Transverse colon (tissue), 4 donors: Measurements from ENCODE around the gene BTRC. TPM values are rescaled to one million over a fixed set of nuclear protein-coding genes. Genes with fewer than 3 reads are reported as not detected.
"Not testable (repeated sequence)": the region's sequence is repeated elsewhere in the genome, so short reads cannot be mapped to it uniquely, and the experiment has no call there.

Experiments used
- DNase-seq: peaks from one replicate; pipeline ENCODE4 v3.0.0-alpha.2; 2019
- H3K27ac ChIP-seq, 4 donors: fragments of 200-600 bp; sonication (generic); 2 replicates each; pipeline ENCODE4 v1.5.1; 2016 to 2018; ENCODE audit warnings: inconsistent platforms in 4 of 4
- H3K27me3 ChIP-seq: fragments of 200-600 bp; sonication (generic); 2 replicates; pipeline ENCODE4 v1.5.1; 2017; ENCODE audit warnings: inconsistent platforms
- H3K36me3 ChIP-seq, 4 donors: fragments of 200-600 bp; sonication (generic); 2 replicates each; pipeline ENCODE4 v1.5.1; 2017 to 2019; ENCODE audit warnings: inconsistent platforms in 4 of 4
- H3K4me1 ChIP-seq, 4 donors: fragments of 200-600 bp; sonication (generic); 2 replicates each; pipeline ENCODE4 v1.5.1; 2017 to 2020; ENCODE audit warnings: inconsistent platforms in 4 of 4
- H3K4me3 ChIP-seq, 4 donors: fragments of 200-600 bp; sonication (generic); 1 replicate in 1 of 4; 2 replicates in 3 of 4; pipeline versions ENCODE4 v1.5.1 to v1.6.1; 2017 to 2019; ENCODE audit warnings: inconsistent platforms in 4 of 4
- H3K9me3 ChIP-seq, 2 donors: fragments of 200-600 bp; sonication (generic); 2 replicates each; pipeline ENCODE4 v1.5.1; 2017 to 2019; ENCODE audit warnings: inconsistent platforms in 2 of 2
- CTCF ChIP-seq, 5 experiments: fragments of 200-600 bp in 3 of 5; fragments of 450-650 bp in 2 of 5; sonication (generic) in 3 of 5; IDR thresholded peaks; 1 replicate in 2 of 5; 2 replicates in 3 of 5; pipeline ENCODE4 v1.5.1; 2016 to 2017; ENCODE audit warnings: antibody characterized with exemption in 5 of 5, inconsistent platforms in 3 of 5, mild to moderate bottlenecking in 2 of 5, moderate library complexity in 1 of 5
- EP300 ChIP-seq: sonication (generic); formaldehyde crosslinking; IDR thresholded peaks from one replicate; pipeline ENCODE4 v1.6.1; 2017; ENCODE audit warnings: antibody characterized with exemption, low read depth
- POLR2A ChIP-seq: fragments of 450-650 bp; IDR thresholded peaks from one replicate; pipeline ENCODE4 v1.6.1; 2016; ENCODE audit warnings: antibody characterized with exemption, mild to moderate bottlenecking, moderate library complexity
- POLR2AphosphoS5 ChIP-seq, 3 donors: sonication (generic); formaldehyde crosslinking; IDR thresholded peaks; one replicate each; pipeline ENCODE4 v1.6.1; 2016; ENCODE audit warnings: antibody characterized with exemption in 3 of 3
- WGBS, 2 donors: methylation state at CpG; one replicate each; pipeline ENCODE4 v1.1.5; 2018; ENCODE audit warnings: low coverage in 1 of 2; 5-methylcytosine and 5-hydroxymethylcytosine counted together
- in situ Hi-C, 4 donors: fragments of 200-750 bp; cut with MboI; loops; one replicate each; pipeline versions ENCODE4 v1.15.0 to v1.15.1; 2017; ENCODE audit warnings: low sequenced_read_pairs in 3 of 4, low pct_ligation_motif_present in 1 of 4, low pct_unique_long_range_greater_than_20kb in 1 of 4
- intact Hi-C: fragments of 100-400 bp; cut with DNase I; formaldehyde crosslinking; loops from one replicate; pipeline ENCODE4 v1.15.1; 2023; ENCODE audit warnings: low total_unique reads
- total RNA-seq, 4 donors: library from RNA; depleted of rRNA; stranded (reverse); fragments of >200 nt; gene quantifications; one replicate each; pipeline ENCODE4 v1.1.0, GENCODE V29; 2016

Gene BTRC
- total RNA-seq, 4 donors from 2014 or later, result 8.6 to 195 (median 32.0) TPM

GRCh38 chr10:101356132-101356531 is 2.2 kb downstream of the BTRC start:
- intact Hi-C loops, result no loop called here
- Histone ChIP-seq H3K27ac (no peak overlapping the region), H3K4me3 (no peak overlapping the region), H3K9me3 (no peaks in the 10 kb centered on the region), H3K27me3 (peaks cover 1% of the 10 kb centered on the region), H3K36me3 (no peaks in the 10 kb centered on the region), H3K4me1 (peaks cover 0 to 14% (median 11%) of the 10 kb centered on the region in 4 donors)
- WGBS, 2 donors, result 96 to 100% methylated on average over 4 to 5 of the region's 5 CpGs
- no peak for TF ChIP-seq POLR2A
- TF ChIP-seq CTCF (IDR thresholded peaks at IDR 0.05), result no peak
- no peak for TF ChIP-seq POLR2AphosphoS5 (IDR thresholded peaks at IDR 0.05)
- TF ChIP-seq EP300, result no peak
- in situ Hi-C loops, result no loop called here
- DNase-seq, result no peak

GRCh38 chr10:101357958-101358357 is 4.0 kb downstream of the BTRC start:
- TF ChIP-seq CTCF (IDR thresholded peaks at IDR 0.05) (no peak), POLR2A (no peak), POLR2AphosphoS5 (IDR thresholded peaks at IDR 0.05) (no peak), EP300 (no peak)
- Histone ChIP-seq H3K27me3 (no peaks in the 10 kb centered on the region), H3K4me3 (no peak overlapping the region), H3K9me3 (no peaks in the 10 kb centered on the region), H3K27ac (no peak overlapping the region), H3K4me1 (peaks cover 0 to 14% (median 11%) of the 10 kb centered on the region in 4 donors), H3K36me3 (no peaks in the 10 kb centered on the region)
- intact Hi-C loops (no loop called here), in situ Hi-C loops (no loop called here)
- 76 to 87% methylated on average over 4 of the region's 4 CpGs for WGBS, 2 donors
- no peak for DNase-seq

GRCh38 chr10:101358706-101359300 is 4.8 kb downstream of the BTRC start:
- Histone ChIP-seq H3K9me3 (no peaks in the 10 kb centered on the region), H3K27ac (no peak overlapping the region), H3K4me1 (peaks cover 0 to 10% (median 9%) of the 10 kb centered on the region in 4 donors), H3K36me3 (no peaks in the 10 kb centered on the region), H3K27me3 (no peaks in the 10 kb centered on the region), H3K4me3 (no peak overlapping the region)
- no peak for TF ChIP-seq CTCF (IDR thresholded peaks at IDR 0.05)
- no peak for DNase-seq
- in situ Hi-C loops (no loop called here), intact Hi-C loops (no loop called here)
- 72 to 100% methylated on average over 1 to 5 of the region's 5 CpGs for WGBS, 2 donors

GRCh38 chr10:101360090-101360489 is 6.1 kb downstream of the BTRC start:
- H3K36me3 ChIP-seq, H3K27me3 ChIP-seq, H3K9me3 ChIP-seq, H3K4me1 ChIP-seq, DNase-seq, H3K27ac ChIP-seq, H3K4me3 ChIP-seq, in situ Hi-C loops, intact Hi-C loops: not testable (repeated sequence)
- WGBS, 2 donors, result 84 to 93% methylated on average over 6 to 8 of the region's 8 CpGs

GRCh38 chr10:101360841-101361240 is 6.9 kb downstream of the BTRC start:
- H3K9me3 ChIP-seq, H3K4me3 ChIP-seq, H3K36me3 ChIP-seq, H3K4me1 ChIP-seq, intact Hi-C loops, H3K27ac ChIP-seq, in situ Hi-C loops, DNase-seq, H3K27me3 ChIP-seq: not testable (repeated sequence)
- WGBS, 2 donors, result 97 to 100% methylated on average over 2 to 4 of the region's 4 CpGs
